ENCODE data around the gene SEPTIN7. TPM values are rescaled to one million over a fixed set of nuclear protein-coding genes. Genes with fewer than 3 reads are reported as not detected.

The SEPTIN7 gene
- total and polyA plus RNA-seq, 8 donors = 74.3 to 214 (median 110) TPM

DNA sequence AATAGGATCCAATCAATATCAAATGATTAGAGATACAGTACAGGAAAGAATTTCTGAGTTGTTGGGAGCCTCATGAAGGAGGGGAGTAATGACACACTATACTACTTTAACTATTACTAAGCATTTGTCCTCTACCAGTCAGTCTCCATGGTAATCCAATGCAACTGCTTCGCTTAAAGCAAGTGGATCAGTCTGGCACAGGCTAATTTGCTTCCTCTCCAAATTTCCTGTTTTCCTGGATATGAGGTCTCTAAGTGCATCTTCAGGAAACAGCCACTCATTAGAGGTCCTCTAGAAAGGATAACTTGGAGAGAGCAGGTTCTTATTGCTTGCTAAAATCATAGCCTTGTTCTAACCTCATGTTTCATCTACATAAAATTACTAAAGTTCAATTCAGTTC, 8.4 kb upstream of the SEPTIN7 start:
- Histone ChIP-seq H3K4me3 (no peak overlapping the region), H3K4me1 (peaks cover 0 to 10% (median 8%) of the 10 kb centered on the region in 4 donors), H3K27ac (peak overlapping the region in 2 of 5 donors; percentile 34 to 60), H3K27me3 (no peaks in the 10 kb centered on the region), H3K36me3 (no peaks in the 10 kb centered on the region), H3K9me3 (peaks cover 0 to 7% (median 3%) of the 10 kb centered on the region in 4 donors)
- TF ChIP-seq POLR2AphosphoS5 (IDR thresholded peaks at IDR 0.05) (no peak), CTCF (IDR thresholded peaks at IDR 0.05) (no peak), POLR2A (IDR thresholded peaks at IDR 0.05) (no peak), EP300 (IDR thresholded peaks at IDR 0.05) (no peak)
- peak in 1 of 2 donors; percentile 14 for DNase-seq
- 76 to 91% (median 84%) methylated on average over 1 of the region's 1 CpG for WGBS, 5 donors
- intact Hi-C loops (cut with DNase I; ENCODE audit: low total_unique reads) = no loop called here

DNA sequence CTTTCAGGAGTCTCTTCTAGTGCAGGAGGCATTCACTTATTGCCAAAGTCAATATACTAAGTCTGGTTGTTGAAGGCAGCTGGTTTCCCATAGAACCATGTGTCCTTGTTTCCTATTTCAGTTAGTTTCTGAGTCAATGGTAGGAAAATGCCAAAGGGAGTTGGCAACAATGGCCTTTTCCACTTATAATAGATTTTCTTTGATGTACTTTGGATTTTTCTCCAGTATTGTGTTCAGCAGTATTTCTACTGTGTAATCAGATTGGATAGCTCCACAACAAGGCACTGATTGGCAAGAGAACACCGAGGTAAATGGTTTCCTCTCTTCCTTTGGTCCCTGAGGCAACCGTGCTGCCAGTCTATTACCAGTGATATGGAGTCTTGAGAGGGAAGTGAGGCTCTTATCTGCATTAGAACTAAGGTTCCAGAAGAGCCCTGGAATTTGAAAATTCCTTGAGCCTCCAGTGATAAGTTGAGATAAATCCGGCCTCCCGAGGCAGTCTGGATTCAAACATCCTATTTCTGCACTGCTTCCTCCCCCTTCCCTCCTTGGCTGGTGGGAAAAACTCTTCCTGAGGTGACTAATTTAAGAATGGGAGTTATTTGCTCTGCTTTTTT, 7.9 kb upstream of the SEPTIN7 start:
- WGBS, 5 donors = 21 to 53% (median 25%) methylated on average over 4 of the region's 4 CpGs
- TF ChIP-seq POLR2AphosphoS5 (IDR thresholded peaks at IDR 0.05) = peak in 1 of 3 donors; percentile 19
- TF ChIP-seq EP300 (IDR thresholded peaks at IDR 0.05) = no peak
- no peak overlapping the region for H3K4me3 ChIP-seq
- peak in 1 of 2 donors; percentile 11 for DNase-seq
- H3K27me3 ChIP-seq = no peaks in the 10 kb centered on the region
- no peaks in the 10 kb centered on the region for H3K36me3 ChIP-seq
- intact Hi-C loops (cut with DNase I; ENCODE audit: low total_unique reads) = no loop called here
- H3K4me1 ChIP-seq = peaks cover 0 to 10% (median 8%) of the 10 kb centered on the region in 4 donors
- H3K9me3 ChIP-seq = peaks cover 0 to 7% (median 3%) of the 10 kb centered on the region in 4 donors
- H3K27ac ChIP-seq = peak overlapping the region in 3 of 5 donors; percentile 34 to 60 (median 41)

DNA sequence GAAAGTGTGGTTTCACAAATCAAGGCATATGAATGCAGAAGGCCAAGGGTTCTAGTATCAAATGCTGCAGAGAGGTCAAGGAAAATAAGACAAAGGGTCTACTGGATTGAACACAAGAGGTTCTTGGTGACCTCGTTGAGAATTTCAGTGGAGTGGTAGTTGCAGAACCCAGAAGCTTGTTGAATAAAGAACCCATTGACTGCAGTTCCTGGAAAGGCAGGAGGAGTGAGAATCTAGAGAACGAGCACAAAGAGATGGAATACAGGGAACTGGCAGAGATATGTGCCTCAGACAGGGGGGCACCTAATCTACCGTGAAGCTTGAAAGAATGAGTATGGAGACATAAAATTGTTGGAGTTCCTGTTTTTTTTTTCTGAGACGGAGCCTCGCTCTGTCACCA, 3.5 kb upstream of the SEPTIN7 start:
- H3K4me1 ChIP-seq = peaks cover under 1 to 27% (median 23%) of the 10 kb centered on the region in 4 donors
- TF ChIP-seq CTCF (IDR thresholded peaks at IDR 0.05) (no peak), POLR2AphosphoS5 (IDR thresholded peaks at IDR 0.05) (no peak), EP300 (IDR thresholded peaks at IDR 0.05) (no peak), POLR2A (IDR thresholded peaks at IDR 0.05) (no peak)
- WGBS, 5 donors = 91 to 98% (median 94%) methylated on average over 5 of the region's 5 CpGs
- no peaks in the 10 kb centered on the region for H3K27me3 ChIP-seq
- no peak overlapping the region for H3K27ac ChIP-seq
- H3K9me3 ChIP-seq = no peaks in the 10 kb centered on the region
- H3K4me3 ChIP-seq = no peak overlapping the region
- intact Hi-C loops (cut with DNase I; ENCODE audit: low total_unique reads) = no loop called here
- DNase-seq = no peak
- H3K36me3 ChIP-seq = no peaks in the 10 kb centered on the region

GRCh38 chr7:35799846-35800717, 775 bp upstream of the SEPTIN7 start:
- 1 to 2% (median 2%) methylated on average over 37 of the region's 37 CpGs for WGBS, 5 donors
- Histone ChIP-seq H3K4me1 (peaks cover 14 to 45% (median 34%) of the 10 kb centered on the region in 4 donors), H3K27ac (peak overlapping the region; percentile 93 to 100 (median 98)), H3K4me3 (peak overlapping the region; percentile 81 to 96 (median 86)), H3K27me3 (no peaks in the 10 kb centered on the region), H3K36me3 (no peaks in the 10 kb centered on the region), H3K9me3 (no peaks in the 10 kb centered on the region)
- intact Hi-C loops (cut with DNase I; ENCODE audit: low total_unique reads) = loop anchor here (10.0 kb wide), 1 partner anchor 95 kb away; no protein-coding TSS in a partner anchor
- peak; percentile 83 to 97 for DNase-seq
- TF ChIP-seq CTCF (IDR thresholded peaks at IDR 0.05) (no peak), POLR2A (IDR thresholded peaks at IDR 0.05) (no peak), EP300 (IDR thresholded peaks at IDR 0.05) (no peak), POLR2AphosphoS5 (IDR thresholded peaks at IDR 0.05) (no peak)

Measured in stomach (tissue), 9 donors.